ENCODE results near the gene MRPL32.

Gene MRPL32

DNA sequence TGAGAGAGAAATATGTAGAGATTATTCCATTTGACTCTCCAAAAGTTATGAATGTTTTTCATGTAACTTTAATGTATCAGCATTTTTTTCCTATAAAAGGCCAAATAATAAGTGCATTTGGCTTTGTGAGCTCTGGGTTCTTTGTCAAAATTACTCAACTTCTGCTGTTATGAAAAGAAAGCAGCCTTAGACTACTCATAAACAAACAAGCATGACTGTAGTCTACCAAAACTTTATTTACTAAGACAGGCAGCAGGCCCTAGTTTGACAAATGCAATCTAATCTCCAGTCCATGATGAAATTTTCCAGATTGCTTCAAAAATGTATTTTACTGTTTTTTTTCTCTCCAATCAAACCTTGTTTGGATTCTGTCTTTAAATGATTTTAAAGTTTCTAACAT lies 46.3 kb downstream of the MRPL32 start:
- no peak overlapping the region for H2BK5ac ChIP-seq (ENCODE audit: low read length)
- no peak overlapping the region for H3K23ac ChIP-seq (ENCODE audit: low read depth, low read length, poor library complexity)
- no peaks in the 10 kb centered on the region for H3K4me1 ChIP-seq (ENCODE audit: control insufficient read depth in 2 of 2, insufficient read depth in 1 of 2, low read depth in 1 of 2, low read length in 2 of 2)
- no peak overlapping the region for H4K8ac ChIP-seq (ENCODE audit: low read depth, low read length)
- no peak overlapping the region for H3K14ac ChIP-seq (ENCODE audit: low read length)
- H3K27ac ChIP-seq (replicated peaks; ENCODE audit: low read length): no peak overlapping the region
- DNase-seq (ENCODE audit: low spot score): no peak
- no peaks in the 10 kb centered on the region for H3K79me1 ChIP-seq (ENCODE audit: low read depth, low read length)
- no peak overlapping the region for H2BK15ac ChIP-seq (ENCODE audit: low read length)
- H3K27me3 ChIP-seq (ENCODE audit: control insufficient read depth in 3 of 3, insufficient read depth in 3 of 3, low read depth in 1 of 3, low read length in 3 of 3): no peaks in the 10 kb centered on the region
- no peaks in the 10 kb centered on the region for H3K36me3 ChIP-seq (replicated peaks in 1 of 2; ENCODE audit: control insufficient read depth in 2 of 2, insufficient read depth in 2 of 2, low read length in 2 of 2)
- H3K4me3 ChIP-seq (ENCODE audit: low read length in 2 of 2): no peak overlapping the region
- no peak overlapping the region for H3K9ac ChIP-seq (ENCODE audit: low read depth, low read length, poor library complexity)
- H3K4me2 ChIP-seq (ENCODE audit: insufficient read depth, low read length, poor library complexity, severe bottlenecking): no peak overlapping the region
- H2BK120ac ChIP-seq (ENCODE audit: low read depth, low read length): no peak overlapping the region
- no peak overlapping the region for H3K18ac ChIP-seq (ENCODE audit: low read length)
- H3K4ac ChIP-seq (ENCODE audit: low read length): no peak overlapping the region
- H2BK12ac ChIP-seq (ENCODE audit: low read length): no peak overlapping the region
- no peak overlapping the region for H4K91ac ChIP-seq (ENCODE audit: low read depth, low read length, poor library complexity)
- H2AFZ ChIP-seq (ENCODE audit: low read length): no peak overlapping the region
- H3K9me3 ChIP-seq (replicated peaks in 1 of 2; ENCODE audit: control insufficient read depth in 2 of 2, insufficient read depth in 1 of 2, low read depth in 1 of 2, low read length in 2 of 2): peaks cover 0 to 2% of the 10 kb centered on the region in 2 donors
- H2AK5ac ChIP-seq (ENCODE audit: low read depth, low read length): no peak overlapping the region

GRCh38 chr7:42980084-42980483 lies 47.9 kb downstream of the MRPL32 start:
- Histone ChIP-seq H3K27ac (replicated peaks; ENCODE audit: low read length) (no peak overlapping the region), H2BK15ac (ENCODE audit: low read length) (no peak overlapping the region), H4K8ac (ENCODE audit: low read depth, low read length) (no peak overlapping the region), H3K18ac (ENCODE audit: low read length) (no peak overlapping the region), H2BK12ac (ENCODE audit: low read length) (no peak overlapping the region), H3K36me3 (replicated peaks in 1 of 2; ENCODE audit: control insufficient read depth in 2 of 2, insufficient read depth in 2 of 2, low read length in 2 of 2) (no peaks in the 10 kb centered on the region), H3K4ac (ENCODE audit: low read length) (no peak overlapping the region), H3K9me3 (replicated peaks in 1 of 2; ENCODE audit: control insufficient read depth in 2 of 2, insufficient read depth in 1 of 2, low read depth in 1 of 2, low read length in 2 of 2) (peaks cover 2 to 5% of the 10 kb centered on the region in 2 donors), H2BK120ac (ENCODE audit: low read depth, low read length) (no peak overlapping the region), H2BK5ac (ENCODE audit: low read length) (no peak overlapping the region), H4K91ac (ENCODE audit: low read depth, low read length, poor library complexity) (no peak overlapping the region), H3K27me3 (ENCODE audit: control insufficient read depth in 3 of 3, insufficient read depth in 3 of 3, low read depth in 1 of 3, low read length in 3 of 3) (no peaks in the 10 kb centered on the region), H3K23ac (ENCODE audit: low read depth, low read length, poor library complexity) (no peak overlapping the region), H2AFZ (ENCODE audit: low read length) (no peak overlapping the region), H2AK5ac (ENCODE audit: low read depth, low read length) (no peak overlapping the region), H3K9ac (ENCODE audit: low read depth, low read length, poor library complexity) (no peak overlapping the region), H3K14ac (ENCODE audit: low read length) (no peak overlapping the region), H3K4me1 (ENCODE audit: control insufficient read depth in 2 of 2, insufficient read depth in 1 of 2, low read depth in 1 of 2, low read length in 2 of 2) (no peaks in the 10 kb centered on the region), H3K4me3 (ENCODE audit: low read length in 2 of 2) (no peak overlapping the region), H3K79me1 (ENCODE audit: low read depth, low read length) (no peaks in the 10 kb centered on the region), H3K4me2 (ENCODE audit: insufficient read depth, low read length, poor library complexity, severe bottlenecking) (no peak overlapping the region)
- no peak for DNase-seq (ENCODE audit: low spot score)
- WGBS, 2 donors (ENCODE audit: extremely low coverage in 2 of 2, insufficient read length in 2 of 2, insufficient replicate concordance in 1 of 2): no CpG with 5 or more reads among the region's 2 CpGs

GRCh38 chr7:42980514-42980913 lies 48.3 kb downstream of the MRPL32 start:
- H3K79me1 ChIP-seq (ENCODE audit: low read depth, low read length): no peaks in the 10 kb centered on the region
- H4K91ac ChIP-seq (ENCODE audit: low read depth, low read length, poor library complexity): no peak overlapping the region
- no peak overlapping the region for H2BK5ac ChIP-seq (ENCODE audit: low read length)
- H3K18ac ChIP-seq (ENCODE audit: low read length): no peak overlapping the region
- no peak overlapping the region for H4K8ac ChIP-seq (ENCODE audit: low read depth, low read length)
- no peak overlapping the region for H3K4me3 ChIP-seq (ENCODE audit: low read length in 2 of 2)
- H3K14ac ChIP-seq (ENCODE audit: low read length): no peak overlapping the region
- no peaks in the 10 kb centered on the region for H3K36me3 ChIP-seq (replicated peaks in 1 of 2; ENCODE audit: control insufficient read depth in 2 of 2, insufficient read depth in 2 of 2, low read length in 2 of 2)
- no peak overlapping the region for H3K9ac ChIP-seq (ENCODE audit: low read depth, low read length, poor library complexity)
- H3K4me1 ChIP-seq (ENCODE audit: control insufficient read depth in 2 of 2, insufficient read depth in 1 of 2, low read depth in 1 of 2, low read length in 2 of 2): no peaks in the 10 kb centered on the region
- no peak overlapping the region for H2AK5ac ChIP-seq (ENCODE audit: low read depth, low read length)
- no peak overlapping the region for H3K4me2 ChIP-seq (ENCODE audit: insufficient read depth, low read length, poor library complexity, severe bottlenecking)
- H2BK12ac ChIP-seq (ENCODE audit: low read length): no peak overlapping the region
- H2BK15ac ChIP-seq (ENCODE audit: low read length): no peak overlapping the region
- peaks cover 2 to 5% of the 10 kb centered on the region in 2 donors for H3K9me3 ChIP-seq (replicated peaks in 1 of 2; ENCODE audit: control insufficient read depth in 2 of 2, insufficient read depth in 1 of 2, low read depth in 1 of 2, low read length in 2 of 2)
- no peak overlapping the region for H3K23ac ChIP-seq (ENCODE audit: low read depth, low read length, poor library complexity)
- no peaks in the 10 kb centered on the region for H3K27me3 ChIP-seq (ENCODE audit: control insufficient read depth in 3 of 3, insufficient read depth in 3 of 3, low read depth in 1 of 3, low read length in 3 of 3)
- no peak overlapping the region for H3K4ac ChIP-seq (ENCODE audit: low read length)
- H3K27ac ChIP-seq (replicated peaks; ENCODE audit: low read length): no peak overlapping the region
- no peak overlapping the region for H2AFZ ChIP-seq (ENCODE audit: low read length)
- H2BK120ac ChIP-seq (ENCODE audit: low read depth, low read length): no peak overlapping the region
- DNase-seq (ENCODE audit: low spot score): no peak
- WGBS, 2 donors (ENCODE audit: extremely low coverage in 2 of 2, insufficient read length in 2 of 2, insufficient replicate concordance in 1 of 2): no CpG with 5 or more reads among the region's 3 CpGs

DNA sequence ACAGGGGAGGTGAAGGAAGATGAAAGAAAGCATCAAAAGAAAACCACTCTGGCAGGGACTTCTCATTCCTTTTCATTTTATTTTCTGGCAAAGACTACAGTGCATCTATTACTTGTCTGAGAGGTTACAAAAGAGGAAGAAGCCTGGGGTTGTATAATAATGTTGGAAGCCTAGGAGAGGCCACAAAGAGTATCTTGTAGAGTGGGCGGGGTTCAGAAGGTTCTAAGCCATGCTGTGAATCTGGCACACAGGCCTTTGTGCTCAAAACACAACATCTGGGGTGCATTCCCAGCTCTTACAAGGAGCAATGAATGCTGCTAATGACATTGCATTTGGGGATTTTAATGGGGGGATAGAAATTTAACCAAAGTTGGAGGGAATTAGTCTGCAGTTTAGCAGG lies 49.4 kb downstream of the MRPL32 start:
- Histone ChIP-seq H2BK120ac (ENCODE audit: low read depth, low read length) (no peak overlapping the region), H3K36me3 (replicated peaks in 1 of 2; ENCODE audit: control insufficient read depth in 2 of 2, insufficient read depth in 2 of 2, low read length in 2 of 2) (no peaks in the 10 kb centered on the region), H3K9me3 (replicated peaks in 1 of 2; ENCODE audit: control insufficient read depth in 2 of 2, insufficient read depth in 1 of 2, low read depth in 1 of 2, low read length in 2 of 2) (peaks cover 2 to 5% of the 10 kb centered on the region in 2 donors), H4K91ac (ENCODE audit: low read depth, low read length, poor library complexity) (no peak overlapping the region), H3K4me3 (ENCODE audit: low read length in 2 of 2) (no peak overlapping the region), H3K4me2 (ENCODE audit: insufficient read depth, low read length, poor library complexity, severe bottlenecking) (no peak overlapping the region), H3K4ac (ENCODE audit: low read length) (no peak overlapping the region), H2BK12ac (ENCODE audit: low read length) (no peak overlapping the region), H3K23ac (ENCODE audit: low read depth, low read length, poor library complexity) (no peak overlapping the region), H3K14ac (ENCODE audit: low read length) (no peak overlapping the region), H3K79me1 (ENCODE audit: low read depth, low read length) (no peaks in the 10 kb centered on the region), H3K18ac (ENCODE audit: low read length) (no peak overlapping the region), H3K9ac (ENCODE audit: low read depth, low read length, poor library complexity) (no peak overlapping the region), H3K4me1 (ENCODE audit: control insufficient read depth in 2 of 2, insufficient read depth in 1 of 2, low read depth in 1 of 2, low read length in 2 of 2) (no peaks in the 10 kb centered on the region), H2AK5ac (ENCODE audit: low read depth, low read length) (no peak overlapping the region), H3K27ac (replicated peaks; ENCODE audit: low read length) (no peak overlapping the region), H2BK5ac (ENCODE audit: low read length) (no peak overlapping the region), H2AFZ (ENCODE audit: low read length) (no peak overlapping the region), H4K8ac (ENCODE audit: low read depth, low read length) (no peak overlapping the region), H2BK15ac (ENCODE audit: low read length) (no peak overlapping the region), H3K27me3 (ENCODE audit: control insufficient read depth in 3 of 3, insufficient read depth in 3 of 3, low read depth in 1 of 3, low read length in 3 of 3) (no peaks in the 10 kb centered on the region)
- DNase-seq (ENCODE audit: low spot score): no peak
- no CpG with 5 or more reads among the region's 1 CpG for WGBS, 2 donors (ENCODE audit: extremely low coverage in 2 of 2, insufficient read length in 2 of 2, insufficient replicate concordance in 1 of 2)

Data from neuronal stem cell (in vitro differentiated cells).